ENCODE measurements around the gene MAGI3.
"Not testable (repeated sequence)": the region's sequence is repeated elsewhere in the genome, so short reads cannot be mapped to it uniquely, and the experiment has no call there.

The MAGI3 gene

GRCh38 chr1:113401067-113401466, 10.8 kb downstream of the MAGI3 start:
- no peak for DNase-seq

DNA sequence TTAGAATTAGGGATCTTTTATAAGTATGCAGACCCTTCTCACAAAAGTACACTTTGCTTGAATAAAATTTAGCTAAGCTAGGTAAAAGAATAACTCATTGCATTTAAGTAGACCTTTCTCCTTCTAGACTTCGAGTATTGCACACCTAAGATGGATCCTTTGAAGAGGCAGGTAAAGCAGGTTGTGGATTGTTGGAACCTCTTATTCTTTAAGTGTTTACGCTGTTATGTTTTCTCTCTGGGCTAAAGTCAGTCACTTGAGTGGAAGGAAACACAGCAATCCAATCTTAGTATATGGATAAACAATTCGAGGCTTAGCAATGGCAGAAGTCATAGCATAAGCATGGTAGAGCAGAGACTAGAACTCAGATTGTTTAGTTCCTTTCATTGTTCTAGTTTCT, 11.4 kb downstream of the MAGI3 start:
- DNase-seq = no peak

DNA sequence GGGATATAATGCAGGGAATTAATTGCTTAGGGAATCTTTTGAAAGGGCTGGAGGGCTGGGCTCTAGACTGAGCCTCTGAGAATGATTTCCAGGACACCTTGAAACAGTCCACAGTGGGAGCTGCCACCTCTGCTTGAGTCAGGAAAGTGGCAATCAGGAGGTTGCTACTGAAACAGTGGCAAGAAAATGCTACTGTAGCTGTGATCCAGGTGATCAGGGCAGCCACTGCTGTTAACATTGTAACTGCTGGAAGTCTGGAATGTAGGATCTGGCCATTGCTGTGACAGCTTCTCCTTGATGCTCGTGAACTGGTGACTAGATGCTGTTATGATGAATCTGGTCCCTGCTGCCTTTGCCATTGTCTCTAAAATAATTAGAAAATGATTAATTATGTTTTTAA, 12.8 kb downstream of the MAGI3 start:
- no peak for DNase-seq

- no peak for DNase-seq
These were observed 15.3 kb downstream of the MAGI3 start for GRCh38 chr1:113405573-113405972.

DNA sequence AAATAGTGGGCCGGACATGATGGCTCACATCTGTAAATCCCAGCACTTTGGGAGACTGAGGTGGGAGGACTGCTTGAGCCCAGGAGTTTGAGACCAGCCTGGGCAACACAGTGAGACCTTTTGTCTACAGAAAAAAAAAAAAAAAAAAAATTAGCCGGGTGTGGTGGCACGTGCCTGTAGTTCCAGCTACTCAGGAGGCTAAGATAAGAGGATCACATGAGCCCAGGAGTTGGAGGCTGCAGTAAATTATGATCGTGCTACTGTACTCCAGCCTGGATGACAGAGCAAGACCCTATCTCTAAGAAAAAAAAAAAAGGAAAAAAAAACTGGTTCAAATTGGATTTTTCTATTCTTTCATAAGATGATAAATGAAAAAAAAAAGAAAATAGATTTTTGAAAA, 15.8 kb downstream of the MAGI3 start:
- not testable (repeated sequence) for DNase-seq

- DNase-seq = no peak
These were observed 19.0 kb downstream of the MAGI3 start for GRCh38 chr1:113409363-113409762.

GRCh38 chr1:113412020-113412419, 21.7 kb downstream of the MAGI3 start:
- not testable (repeated sequence) for DNase-seq

DNA sequence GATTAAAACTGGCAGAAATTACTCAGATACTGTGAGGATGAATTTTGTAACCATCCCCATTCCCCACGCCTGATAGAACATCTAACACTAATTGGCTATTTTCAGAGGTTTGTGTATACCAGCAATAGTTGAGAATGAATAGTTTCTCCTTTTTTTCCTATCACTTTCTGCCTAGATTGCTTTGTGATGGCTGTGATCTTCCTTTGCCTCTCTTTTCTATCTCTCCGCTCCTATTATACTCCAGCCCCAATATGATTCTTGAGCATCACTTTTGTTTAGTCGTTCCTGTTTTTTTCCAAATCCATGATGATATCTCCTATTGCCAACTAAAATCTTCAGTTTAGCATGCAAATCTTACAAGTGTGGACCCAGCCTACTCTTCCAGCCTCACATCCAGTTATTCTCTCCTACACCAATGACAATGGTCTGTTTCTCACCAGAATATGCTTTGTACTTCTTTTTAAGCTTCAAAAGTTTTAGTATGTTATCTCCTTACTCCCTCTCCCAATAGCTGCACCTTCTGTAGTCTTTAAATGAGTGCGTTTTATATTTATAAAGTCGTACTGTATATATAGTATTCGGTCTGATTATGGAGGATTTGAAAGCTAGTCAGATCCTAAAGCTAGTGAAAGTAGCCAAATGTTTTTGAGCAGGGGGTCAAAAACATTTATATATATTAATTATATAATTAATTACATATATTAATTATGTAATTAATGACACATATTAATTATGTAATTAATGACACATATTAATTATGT, 25.2 kb downstream of the MAGI3 start:
- no peak for DNase-seq

GRCh38 chr1:113416071-113416470, 25.8 kb downstream of the MAGI3 start:
- not testable (repeated sequence) for DNase-seq

GRCh38 chr1:113416496-113416895, 26.2 kb downstream of the MAGI3 start:
- no peak for DNase-seq

DNA sequence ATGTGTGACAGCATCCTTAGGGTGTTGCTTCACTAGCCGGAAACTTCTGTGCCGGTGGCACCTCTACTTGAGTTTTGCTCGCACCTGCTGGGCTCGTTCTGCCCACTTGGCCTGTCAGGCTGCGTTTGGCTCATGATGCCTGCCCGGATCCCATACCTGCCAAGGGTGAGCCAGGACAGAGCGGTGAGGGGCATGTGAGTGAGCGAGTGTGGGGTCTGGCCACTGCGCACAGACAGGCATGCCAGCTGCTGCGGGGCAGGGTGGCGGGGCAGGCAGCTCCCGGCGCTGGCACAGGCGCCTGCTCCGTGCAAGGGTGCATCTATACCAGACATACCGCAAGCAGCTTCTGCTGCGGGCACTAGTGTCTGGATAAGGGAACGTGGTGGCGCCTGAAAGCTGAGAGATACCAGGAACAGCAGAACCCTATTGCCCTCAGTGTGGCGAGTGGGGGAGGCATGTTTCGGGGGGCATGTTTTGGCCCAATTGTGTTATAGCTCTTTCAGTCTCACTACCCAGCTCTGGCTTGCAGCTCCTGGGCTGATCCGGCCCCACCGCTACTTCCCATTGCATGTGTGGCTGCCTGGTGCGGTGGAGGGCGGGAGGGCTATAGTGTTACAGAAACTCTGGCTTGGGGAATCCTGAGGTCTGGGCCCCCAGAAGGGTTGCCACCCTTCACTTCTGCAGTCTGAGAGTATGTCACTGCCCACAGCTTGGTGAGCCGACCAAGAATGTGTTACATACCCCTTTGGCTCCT, 32.2 kb downstream of the MAGI3 start:
- no peak for DNase-seq

- no peak for DNase-seq
These were observed 33.5 kb downstream of the MAGI3 start for GRCh38 chr1:113423826-113424225.

- no peak for DNase-seq
These were observed 39.3 kb downstream of the MAGI3 start for GRCh38 chr1:113429461-113430153.

DNA sequence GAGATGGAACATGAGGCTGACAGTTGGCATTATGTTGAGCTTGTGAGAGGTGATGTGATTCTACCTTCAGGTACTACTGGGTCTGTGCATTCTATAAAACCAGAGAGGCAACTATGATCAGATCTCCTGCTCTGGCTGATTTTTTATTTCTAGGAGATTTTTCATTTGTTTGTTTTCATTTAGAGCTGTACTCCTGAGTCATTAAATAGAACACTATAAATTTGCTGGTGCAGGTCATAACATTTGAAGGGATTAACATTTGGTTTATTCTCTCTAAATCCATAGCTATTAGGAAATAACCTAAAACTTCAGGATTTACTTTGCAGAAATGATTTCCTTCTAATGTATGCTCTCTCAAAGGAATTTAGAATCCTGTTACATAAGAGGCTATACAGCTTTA, 42.9 kb downstream of the MAGI3 start:
- no peak for DNase-seq

- no peak for DNase-seq
These were observed 44.0 kb downstream of the MAGI3 start for GRCh38 chr1:113434081-113434873.

GRCh38 chr1:113434874-113435175, 44.5 kb downstream of the MAGI3 start:
- DNase-seq = no peak

- no peak for DNase-seq
These were observed 47.4 kb downstream of the MAGI3 start for GRCh38 chr1:113437554-113438341.

DNA sequence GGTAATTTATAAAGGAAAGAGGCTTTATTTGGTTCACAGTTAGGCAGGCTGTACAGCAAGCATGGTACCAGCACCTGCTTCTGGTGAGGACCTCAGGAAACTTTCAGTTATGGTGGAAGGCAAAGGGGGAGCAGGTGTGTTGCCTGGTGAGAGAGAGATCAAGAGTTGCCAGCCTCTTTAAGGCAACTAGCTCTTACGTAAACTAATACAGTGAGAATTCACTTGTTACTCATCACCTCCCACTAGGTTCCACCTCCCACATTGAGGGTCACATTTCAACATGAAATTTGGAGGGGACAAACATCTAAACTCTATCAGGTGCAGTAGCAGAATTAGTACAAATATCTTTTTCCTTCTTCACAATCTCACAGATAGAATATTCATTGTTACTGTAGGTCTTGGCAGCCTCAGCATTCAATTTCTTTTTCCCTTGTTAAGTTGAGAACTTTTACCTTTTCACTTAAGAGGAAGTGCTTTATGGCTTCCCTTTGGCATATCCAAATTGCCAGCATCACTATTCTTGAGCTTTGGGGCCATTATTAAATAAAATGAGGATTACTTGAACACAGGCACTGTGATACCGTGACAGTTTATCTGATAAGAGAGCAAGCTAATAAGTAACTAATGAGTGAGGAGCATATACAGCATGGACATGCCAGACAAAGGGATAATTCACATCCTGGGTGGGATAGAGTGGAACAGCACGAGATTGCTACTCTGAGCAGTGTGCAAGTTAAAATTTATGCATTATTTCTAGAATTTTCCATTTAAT, 48.4 kb downstream of the MAGI3 start:
- no peak for DNase-seq

DNA sequence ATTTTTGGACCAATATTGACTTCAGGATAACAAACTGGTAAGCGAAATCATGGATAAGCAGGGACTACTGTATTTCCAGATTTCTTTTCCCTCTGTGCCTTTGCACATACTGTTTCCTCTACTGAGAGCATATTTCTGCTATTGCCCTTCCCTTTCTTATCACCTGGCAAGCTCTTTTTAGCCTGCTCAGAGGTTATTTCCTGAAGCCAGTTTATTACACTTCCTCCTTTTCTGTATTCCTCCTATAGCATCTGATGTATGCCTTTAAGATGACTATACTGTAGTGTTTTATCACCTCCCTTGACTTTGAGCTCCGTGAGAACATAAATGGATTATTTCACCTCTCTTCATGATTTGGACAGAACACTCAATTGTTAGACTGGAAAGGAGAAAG, 49.0 kb downstream of the MAGI3 start:
- no peak for DNase-seq

DNA sequence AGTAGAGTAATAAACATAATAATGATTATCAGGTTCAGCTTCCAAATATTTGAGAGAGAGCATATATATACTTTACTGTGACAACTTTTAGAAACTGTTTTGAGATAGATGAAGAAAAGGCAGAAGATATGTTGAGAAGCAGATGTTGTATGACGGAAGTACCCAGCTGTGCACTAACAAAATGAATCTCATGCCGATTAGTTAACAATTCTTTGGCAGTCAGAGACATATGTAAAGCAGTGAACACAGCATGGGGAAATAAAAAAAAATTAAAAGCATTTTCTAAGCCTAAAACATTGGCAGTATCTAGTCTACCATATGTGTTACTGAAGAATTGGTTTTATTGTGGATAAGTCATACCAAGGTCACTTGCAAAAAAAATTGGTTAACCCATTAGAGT, 51.8 kb downstream of the MAGI3 start:
- DNase-seq = no peak

DNA sequence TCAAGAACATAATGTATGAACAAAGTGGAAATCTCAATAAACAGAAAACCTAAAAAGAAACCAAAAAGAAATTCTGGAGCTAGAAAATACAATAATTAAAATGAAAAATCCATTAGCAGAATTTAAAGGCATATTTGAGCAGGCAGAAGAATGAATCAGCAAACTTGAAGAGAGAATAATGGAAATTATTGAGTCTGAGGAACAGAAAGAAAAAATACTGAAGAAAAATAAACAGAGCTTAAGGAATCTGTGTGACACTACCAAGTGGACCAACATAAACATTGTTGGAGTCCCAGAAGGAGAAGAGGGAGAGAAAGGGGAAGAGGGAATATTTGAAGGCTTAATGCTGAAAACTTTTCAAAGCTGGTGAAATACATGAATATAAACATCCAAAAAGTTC, 54.5 kb downstream of the MAGI3 start:
- no peak for DNase-seq

GRCh38 chr1:113451710-113452109, 61.4 kb downstream of the MAGI3 start:
- no peak for DNase-seq

Data from AML-193 (cell line).